ENCODE data around the gene ZFP90.

ZFP90 gene

GRCh38 chr16:68520649-68521086 is 18.4 kb upstream of the ZFP90 start (continued):
- TF ChIP-seq KLF17 (tag by site-specific recombination; IDR thresholded peaks at IDR 0.05), result no peak
- no peak for TF ChIP-seq ZNF16 (tag by site-specific recombination; IDR thresholded peaks at IDR 0.05; ENCODE audit: low read depth)
- no peak for TF ChIP-seq ZNF184 (tag by site-specific recombination; IDR thresholded peaks at IDR 0.05)
- TF ChIP-seq ZNF639 (tag by site-specific recombination; IDR thresholded peaks at IDR 0.05), result no peak
- no peak for TF ChIP-seq ZNF221 (tag by site-specific recombination; IDR thresholded peaks at IDR 0.05; ENCODE audit: borderline replicate concordance)
- no peak for TF ChIP-seq TCF7L2 (IDR thresholded peaks at IDR 0.05; ENCODE audit: borderline replicate concordance, low read depth, low read length)
- TF ChIP-seq ZSCAN23 (tag by site-specific recombination; IDR thresholded peaks at IDR 0.05), result no peak
- no peak for TF ChIP-seq ZBTB11 (tag by site-specific recombination; conservative IDR thresholded peaks at IDR 0.05; ENCODE audit: low read depth)
- TF ChIP-seq CTCF (tag by site-specific recombination; IDR thresholded peaks at IDR 0.05), result peak; percentile 95
- no peak for TF ChIP-seq ZNF555 (tag by site-specific recombination; conservative IDR thresholded peaks at IDR 0.05)
- no peak for TF ChIP-seq ZNF558 (tag by site-specific recombination; IDR thresholded peaks at IDR 0.05)
- TF ChIP-seq MZF1 (tag by site-specific recombination; IDR thresholded peaks at IDR 0.05; ENCODE audit: borderline replicate concordance), result no peak
- no peak for TF ChIP-seq ZNF776 (tag by site-specific recombination; IDR thresholded peaks at IDR 0.05; ENCODE audit: borderline replicate concordance)
- TF ChIP-seq ZNF23 (tag by site-specific recombination; IDR thresholded peaks at IDR 0.05; ENCODE audit: borderline replicate concordance), result no peak
- no peak for TF ChIP-seq ZNF157 (tag by site-specific recombination; IDR thresholded peaks at IDR 0.05)
- TF ChIP-seq ZBTB21 (tag by site-specific recombination; IDR thresholded peaks at IDR 0.05), result no peak
- TF ChIP-seq FEZF1 (tag by site-specific recombination; IDR thresholded peaks at IDR 0.05), result no peak
- TF ChIP-seq ZNF121 (tag by site-specific recombination; IDR thresholded peaks at IDR 0.05), result no peak
- TF ChIP-seq GLIS2 (tag by site-specific recombination; IDR thresholded peaks at IDR 0.05), result no peak
- 0 out of 2 replicates have a peak, but pooled peaks have one; percentile 43 for TF ChIP-seq ZNF2 (tag by site-specific recombination; IDR thresholded peaks at IDR 0.05)
- TF ChIP-seq ZNF211 (tag by site-specific recombination; IDR thresholded peaks at IDR 0.05; ENCODE audit: low read depth), result no peak
- no peak for TF ChIP-seq ZNF133 (tag by site-specific recombination; IDR thresholded peaks at IDR 0.05)
- TF ChIP-seq KLF16 (tag by site-specific recombination; IDR thresholded peaks at IDR 0.05), result peak; percentile 19; the same call in 1 of the 2 replicates
- peak; percentile 47 for TF ChIP-seq ZNF341 (tag by site-specific recombination; IDR thresholded peaks at IDR 0.05; ENCODE audit: low read depth)
- no peak for TF ChIP-seq ZNF280D (tag by site-specific recombination; IDR thresholded peaks at IDR 0.05)
- TF ChIP-seq ZNF645 (tag by site-specific recombination; IDR thresholded peaks at IDR 0.05), result no peak
- TF ChIP-seq ZNF660 (tag by site-specific recombination; IDR thresholded peaks at IDR 0.05), result 0 out of 2 replicates have a peak, but pooled peaks have one; percentile 24
- no peak for TF ChIP-seq SALL2 (tag by site-specific recombination; IDR thresholded peaks at IDR 0.05; ENCODE audit: borderline replicate concordance)

Measured in HEK293 (cell line).